IMR-90 (cell line): ENCODE results near the gene UPK3A. TPM values are rescaled to one million over a fixed set of nuclear protein-coding genes. Genes with fewer than 3 reads are reported as not detected.

ENCODE experiments used
- ATAC-seq: fragments of 200-7000 bp; cut with Tn5 transposase; 2 replicates; pipeline ENCODE4 v1.9.1; 2020; ENCODE audit warnings: low read depth, mild to moderate bottlenecking, moderate library complexity
- BruUV-seq: library from RNA; stranded (reverse); fragments of 400-500 nt; replicated peaks from 2 replicates; lab custom pipeline; 2021; lab: Mats Ljungman, UMichigan
- CTCF ChIA-PET: fragments of 300-600 bp; formaldehyde crosslinking; extraction: SDS; loops from one replicate; lab custom pipeline; 2021; ENCODE audit warnings: antibody characterized with exemption; lab: Yijun Ruan, JAX
- POLR2A ChIA-PET: fragments of 300-600 bp; sonication (Branson Sonifier 250); formaldehyde crosslinking; loops from one replicate; lab custom pipeline; 2022; ENCODE audit warnings: antibody characterized with exemption; ENCODE audit not compliant: unreplicated experiment; lab: Charles Lee
- DNase-seq: peaks from one replicate; pipeline ENCODE4 v3.0.0; 2013
- H2AFZ ChIP-seq: replicated peaks from 2 replicates; pipeline ENCODE3; 2013; ENCODE audit warnings: low read length, mild to moderate bottlenecking; ENCODE audit not compliant: poor library complexity
- H2AK5ac ChIP-seq: 2 replicates; pipeline ENCODE4 v1.6.1; 2013; ENCODE audit warnings: low read depth, low read length, inconsistent platforms
- H2AK9ac ChIP-seq: replicated peaks from 2 replicates; pipeline ENCODE3; 2013; ENCODE audit warnings: mild to moderate bottlenecking, low read depth, low read length, moderate library complexity; ENCODE audit not compliant: poor library complexity
- H2BK120ac ChIP-seq: 2 replicates; pipeline ENCODE4 v1.6.1; 2013; ENCODE audit warnings: low read depth, low read length, inconsistent platforms
- H2BK15ac ChIP-seq: 3 replicates; pipeline ENCODE4 v1.6.1; 2013; ENCODE audit warnings: low read depth, low read length, inconsistent platforms
- H2BK20ac ChIP-seq: 2 replicates; pipeline ENCODE4 v1.6.1; 2013; ENCODE audit warnings: low read depth, mild to moderate bottlenecking, inconsistent platforms, low read length, moderate library complexity
- H2BK5ac ChIP-seq: 2 replicates; pipeline ENCODE4 v1.6.1; 2013; ENCODE audit warnings: mild to moderate bottlenecking, low read depth, low read length, inconsistent platforms; ENCODE audit not compliant: poor library complexity, severe bottlenecking
- H3K14ac ChIP-seq: replicated peaks from 2 replicates; pipeline ENCODE4 v1.6.1; 2013; ENCODE audit warnings: low read depth, low read length, inconsistent platforms
- H3K18ac ChIP-seq: 2 replicates; pipeline ENCODE4 v1.6.1; 2013; ENCODE audit warnings: low read depth, low read length, control low read depth
- H3K23ac ChIP-seq: 2 replicates; pipeline ENCODE4 v1.6.1; 2013; ENCODE audit warnings: low read depth, low read length, inconsistent platforms
- H3K27ac ChIP-seq: 2 replicates; pipeline ENCODE4 v1.5.1; 2013; ENCODE audit warnings: mild to moderate bottlenecking, control low read depth, low read length; ENCODE audit not compliant: insufficient read depth
- H3K27me3 ChIP-seq: 2 replicates; pipeline ENCODE4 v1.6.1; 2013; ENCODE audit warnings: low read length; ENCODE audit not compliant: control insufficient read depth, insufficient read depth
- H3K36me3 ChIP-seq: 2 replicates; pipeline ENCODE4 v1.6.1; 2013; ENCODE audit warnings: low read length, mixed read lengths; ENCODE audit not compliant: control insufficient read depth, insufficient read depth
- H3K4ac ChIP-seq: 2 replicates; pipeline ENCODE4 v1.6.1; 2013; ENCODE audit warnings: low read depth, low read length, inconsistent platforms
- H3K4me1 ChIP-seq: 2 replicates; pipeline ENCODE4 v1.6.1; 2013; ENCODE audit warnings: low read length, mixed read lengths; ENCODE audit not compliant: control insufficient read depth, insufficient read depth
- H3K4me2 ChIP-seq: 2 replicates; pipeline ENCODE4 v1.6.1; 2013; ENCODE audit warnings: low read depth, mild to moderate bottlenecking, control low read depth, low read length, moderate library complexity
- H3K4me3 ChIP-seq: 2 replicates; pipeline ENCODE4 v1.5.1; 2013; ENCODE audit warnings: low read depth, mild to moderate bottlenecking, control low read depth, low read length, moderate library complexity; ENCODE audit not compliant: insufficient read depth
- H3K56ac ChIP-seq: 2 replicates; pipeline ENCODE4 v1.6.1; 2013; ENCODE audit warnings: low read length, inconsistent platforms; ENCODE audit not compliant: insufficient read depth; ENCODE audit errors: extremely low read depth
- H3K79me1 ChIP-seq, 2 experiments: 2 replicates each; pipeline ENCODE4 v1.6.1; 2013; ENCODE audit warnings: low read length in 2 of 2, inconsistent platforms in 1 of 2, low read depth in 1 of 2
- H3K9ac ChIP-seq: 2 replicates; pipeline ENCODE4 v1.6.1; 2013; ENCODE audit warnings: low read depth, low read length, control low read depth
- H3K9me1 ChIP-seq: 2 replicates; pipeline ENCODE4 v1.6.1; 2013; ENCODE audit warnings: low read length, inconsistent platforms; ENCODE audit not compliant: insufficient read depth
- H3K9me3 ChIP-seq: 2 replicates; pipeline ENCODE4 v1.6.1; 2013; ENCODE audit warnings: low read length; ENCODE audit not compliant: control insufficient read depth, insufficient read depth
- H4K20me1 ChIP-seq: 2 replicates; pipeline ENCODE4 v1.6.1; 2013; ENCODE audit warnings: low read length, inconsistent platforms; ENCODE audit not compliant: insufficient read depth
- H4K5ac ChIP-seq: 2 replicates; pipeline ENCODE4 v1.6.1; 2013; ENCODE audit warnings: mild to moderate bottlenecking, low read depth, low read length, control low read depth
- H4K8ac ChIP-seq, 2 experiments: 2 replicates each; pipeline ENCODE4 v1.6.1; 2013; ENCODE audit warnings: low read depth in 2 of 2, low read length in 2 of 2, control low read depth in 1 of 2, inconsistent platforms in 1 of 2
- H4K91ac ChIP-seq: 2 replicates; pipeline ENCODE4 v1.6.1; 2013; ENCODE audit warnings: low read depth, low read length, inconsistent platforms; ENCODE audit not compliant: insufficient read depth
- BHLHE40 ChIP-seq: fragments of 150-350 bp; IDR thresholded peaks from 2 replicates; pipeline ENCODE4 v1.6.1; 2016; ENCODE audit warnings: mild to moderate bottlenecking, low read depth, low read length
- CEBPB ChIP-seq: IDR thresholded peaks from 2 replicates; pipeline ENCODE4 v1.6.1; 2012; ENCODE audit warnings: low read depth, low read length, improper control_type of control experiment
- CHD1 ChIP-seq: IDR thresholded peaks from 2 replicates; pipeline ENCODE4 v1.6.1; 2012; ENCODE audit warnings: low read depth, low read length, improper control_type of control experiment
- CTCF ChIP-seq: conservative IDR thresholded peaks from 2 replicates; pipeline ENCODE4 v1.5.1; 2012; ENCODE audit warnings: mild to moderate bottlenecking, low read depth, low read length, improper control_type of control experiment
- ELK1 ChIP-seq: fragments of 150-350 bp; IDR thresholded peaks from 2 replicates; pipeline ENCODE4 v1.6.1; 2016; ENCODE audit warnings: low read depth, mild to moderate bottlenecking, low read length, moderate library complexity, borderline replicate concordance
- FOS ChIP-seq: fragments of 150-350 bp; IDR thresholded peaks from 2 replicates; pipeline ENCODE4 v1.6.1; 2016; ENCODE audit warnings: low read depth, low read length
- MAFK ChIP-seq: IDR thresholded peaks from 2 replicates; pipeline ENCODE4 v1.6.1; 2012; ENCODE audit warnings: low read depth, low read length, improper control_type of control experiment
- MAZ ChIP-seq: IDR thresholded peaks from 2 replicates; pipeline ENCODE4 v1.6.1; 2012; ENCODE audit warnings: low read depth, mild to moderate bottlenecking, low read length, improper control_type of control experiment, moderate library complexity, borderline replicate concordance
- MXI1 ChIP-seq: IDR thresholded peaks from 2 replicates; pipeline ENCODE4 v1.6.1; 2012; ENCODE audit warnings: low read depth, mild to moderate bottlenecking, low read length, moderate library complexity, borderline replicate concordance
- POLR2A ChIP-seq: IDR thresholded peaks from 2 replicates; pipeline ENCODE4 v1.6.1; 2012; ENCODE audit warnings: mild to moderate bottlenecking, low read depth, low read length
- RAD21 ChIP-seq: IDR thresholded peaks from 2 replicates; pipeline ENCODE4 v1.6.1; 2012; ENCODE audit warnings: low read length, improper control_type of control experiment
- RCOR1 ChIP-seq: IDR thresholded peaks from 2 replicates; pipeline ENCODE4 v1.6.1; 2012; ENCODE audit warnings: mild to moderate bottlenecking, low read length, improper control_type of control experiment; ENCODE audit not compliant: insufficient replicate concordance
- RFX5 ChIP-seq: IDR thresholded peaks from 2 replicates; pipeline ENCODE4 v1.8.0; 2012; ENCODE audit warnings: low read depth, mild to moderate bottlenecking, low read length, moderate library complexity
- SMC3 ChIP-seq: fragments of 150-350 bp; IDR thresholded peaks from 2 replicates; pipeline ENCODE4 v1.6.1; 2016; ENCODE audit warnings: low read depth, mild to moderate bottlenecking, antibody characterized with exemption, low read length, moderate library complexity
- WGBS, 2 experiments: methylation state at CpG; one replicate each; pipeline versions ENCODE4 v1.1.5 to v1.1.7; 2013; ENCODE audit warnings: missing lambda C conversion rate in 2 of 2; ENCODE audit not compliant: insufficient read length in 1 of 2; ENCODE audit errors: extremely low coverage in 2 of 2; 5-methylcytosine and 5-hydroxymethylcytosine counted together
- dilution Hi-C: fragments of 300-500 bp; cut with HindIII; formaldehyde crosslinking; loops from one replicate; pipeline ENCODE4 v1.14.3; 2018; ENCODE audit warnings: low sequenced_read_pairs; ENCODE audit not compliant: unreplicated experiment
- in situ Hi-C: fragments of 300-500 bp; cut with MboI; formaldehyde crosslinking; loops from 3 replicates; pipeline ENCODE4 v1.14.3; 2019; ENCODE audit warnings: low sequenced_read_pairs, inconsistent platforms, mixed read lengths
- intact Hi-C: fragments of 100-400 bp; cut with micrococcal nuclease; formaldehyde crosslinking; loops from 2 replicates; pipeline ENCODE4 v1.10.0; 2022
- polyA plus RNA-seq, 3 experiments: library from polyadenylated mRNA; depleted of rRNA; stranded (reverse); fragments of >200 nt; gene quantifications; 2 replicates each; pipeline ENCODE4 v1.2.3, GENCODE V29; 2012; ENCODE audit warnings: low replicate concordance in 1 of 3
- total RNA-seq: library from RNA; depleted of rRNA; stranded (reverse); fragments of >200 nt; gene quantifications from 2 replicates; pipeline ENCODE4 v1.2.3, GENCODE V29; 2012

Gene UPK3A
- total and polyA plus RNA-seq, 2 of the 4 experiments (the other 2 are of a cell fraction), result not detected

- CTCF ChIA-PET, result no interaction called here
- dilution Hi-C loops, result no loop called here
These were observed 24.2 kb downstream of the UPK3A start for GRCh38 chr22:45308957-45309421.

More at GRCh38 chr22:45308957-45309421, 24.2 kb downstream of the UPK3A start:
- Histone ChIP-seq H3K18ac (peak overlapping the region; percentile 91), H4K20me1 (peaks cover 10% of the 10 kb centered on the region; the same call in 1 of the 2 replicates), H3K14ac (peak overlapping the region; percentile 87), H3K9me1 (0 out of 2 replicates have a peak, but pooled peaks cover 10% of the 10 kb centered on the region), H2AK9ac (peak overlapping the region; percentile 83), H3K9me3 (no peaks in the 10 kb centered on the region), H3K79me1 (peaks cover 8 to 38% of the 10 kb centered on the region in 2 experiments; a peak in 3 of 4 replicates), H2BK5ac (peak overlapping the region; percentile 69), H2BK20ac (no peak overlapping the region), H3K4ac (peak overlapping the region; percentile 89), H3K56ac (peak overlapping the region; percentile 50; the same call in 1 of the 2 replicates), H3K4me1 (peaks cover 14% of the 10 kb centered on the region), H3K23ac (peak overlapping the region; percentile 66), H2AFZ (peak overlapping the region; percentile 97), H4K91ac (peak overlapping the region; percentile 89), H2AK5ac (peak overlapping the region; percentile 77), H4K8ac (peak overlapping the region; percentile 99 to 100), H3K36me3 (no peaks in the 10 kb centered on the region; the same call in 1 of the 2 replicates), H3K27ac (peak overlapping the region; percentile 90), H3K27me3 (no peaks in the 10 kb centered on the region), H3K4me2 (peak overlapping the region; percentile 98), H2BK120ac (peak overlapping the region; percentile 29; the same call in 1 of the 2 replicates), H4K5ac (peak overlapping the region; percentile 100), H2BK15ac (peak overlapping the region; percentile 72; the same call in 1 of the 3 replicates), H3K4me3 (peak overlapping the region; percentile 58), H3K9ac (peak overlapping the region; percentile 94)
- ATAC-seq (no peak), DNase-seq (no peak)
- WGBS, 2 experiments, result 49% methylated on average over 8 of the region's 25 CpGs; no CpG with 5 or more reads in 1 of the 2 experiments
- POLR2A ChIA-PET, result no interaction called here
- intact Hi-C loops (no loop called here), in situ Hi-C loops (no loop called here)
- BruUV-seq, result no TSS peak
- TF ChIP-seq RAD21, result no peak
- no peak for TF ChIP-seq MAFK
- no peak for TF ChIP-seq BHLHE40
- TF ChIP-seq POLR2A, result no peak
- no peak for TF ChIP-seq RFX5
- no peak for TF ChIP-seq ELK1
- no peak for TF ChIP-seq RCOR1
- TF ChIP-seq CEBPB, result no peak
- TF ChIP-seq SMC3, result no peak
- TF ChIP-seq MXI1, result no peak
- no peak for TF ChIP-seq FOS
- no peak for TF ChIP-seq CTCF
- no peak for TF ChIP-seq MAZ
- TF ChIP-seq CHD1, result no peak
